Fibroblast of mammary gland (primary cell): ENCODE results near the gene RNU5D-1.

Experiments
- DNase-seq: peaks from one replicate; pipeline ENCODE4 v3.0.0-alpha.2; 2010; ENCODE audit warnings: low read depth
- H3K4me3 ChIP-seq: 2 replicates; pipeline ENCODE4 v1.5.1; 2011; ENCODE audit warnings: low read depth, mild to moderate bottlenecking, low read length, moderate library complexity; ENCODE audit not compliant: control insufficient read depth
- CTCF ChIP-seq: conservative IDR thresholded peaks from 2 replicates; pipeline ENCODE4 v1.5.1; 2011; ENCODE audit warnings: low read depth, low read length, inconsistent platforms; ENCODE audit not compliant: control insufficient read depth, insufficient read depth

Gene RNU5D-1

DNA sequence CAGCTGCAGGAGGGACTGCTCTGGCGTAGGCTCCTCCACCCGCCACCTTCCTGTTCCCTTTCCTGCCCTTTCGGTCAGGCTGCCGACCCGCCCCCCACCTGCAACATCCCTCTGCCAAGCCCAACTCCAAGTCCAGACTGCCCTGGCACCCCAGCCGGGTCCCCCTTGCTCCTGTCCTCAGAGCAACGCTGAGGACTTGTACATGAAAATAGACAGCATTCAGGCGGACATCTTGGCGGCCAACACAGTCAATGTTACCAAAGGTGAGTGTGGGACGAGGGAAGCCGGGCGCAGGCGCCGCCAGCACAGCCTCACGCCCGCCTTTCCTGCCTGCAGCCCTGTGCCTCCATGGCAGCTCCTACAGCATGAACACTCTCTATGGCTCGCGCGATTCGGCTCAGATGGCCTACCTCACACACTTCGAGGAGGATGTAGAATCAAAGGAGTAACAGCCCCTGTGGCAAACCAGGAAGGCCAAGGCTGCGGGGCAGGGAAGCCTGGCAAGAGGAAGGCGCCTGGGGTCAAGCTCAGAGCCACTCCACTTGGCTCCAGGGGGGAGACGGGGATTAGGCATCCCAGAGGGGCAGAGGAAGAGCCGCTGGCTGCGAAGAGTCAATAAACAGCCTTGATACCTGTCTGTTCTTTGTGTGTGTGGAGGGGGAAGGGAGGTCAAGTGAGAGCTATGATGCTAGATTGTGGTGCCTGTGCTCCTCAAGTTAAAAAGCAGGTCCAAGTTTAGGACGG is 5.8 kb downstream of the RNU5D-1 start:
- no peak for DNase-seq
- no peak overlapping the region for H3K4me3 ChIP-seq
- no peak for TF ChIP-seq CTCF

DNA sequence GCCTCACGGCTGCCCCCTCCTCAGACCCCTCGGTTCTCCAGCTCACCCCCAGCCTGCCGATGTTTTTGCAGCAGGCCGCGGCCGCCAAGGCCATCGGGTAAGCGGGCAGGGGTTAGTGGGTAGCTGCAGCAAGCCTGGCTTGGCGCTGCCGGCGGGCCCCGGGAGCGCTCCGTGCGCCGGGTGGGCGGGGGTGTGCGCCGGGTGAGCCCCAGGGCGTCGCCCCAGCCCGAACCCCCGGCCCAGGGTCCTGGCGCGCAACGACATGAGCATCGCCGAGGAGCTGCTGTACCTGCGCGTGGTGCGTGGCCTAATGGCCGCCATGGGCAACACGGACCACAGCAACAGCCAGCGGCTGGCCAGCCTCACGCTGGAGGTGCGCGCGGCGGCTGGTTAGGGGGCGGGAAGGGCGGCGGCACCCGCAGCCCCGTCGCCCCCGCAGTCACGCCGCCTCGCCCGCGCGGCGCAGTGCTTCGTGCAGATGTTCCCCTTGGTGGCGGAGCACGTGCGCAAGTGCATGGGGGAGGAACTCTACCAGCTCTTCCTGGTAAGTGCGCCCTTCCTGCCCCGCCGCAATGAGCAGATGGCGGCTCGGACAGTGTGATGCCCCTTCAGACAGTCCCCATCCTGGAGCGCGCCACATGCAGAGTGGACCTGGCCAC is 6.5 kb downstream of the RNU5D-1 start:
- no peak for TF ChIP-seq CTCF
- H3K4me3 ChIP-seq: no peak overlapping the region
- no peak for DNase-seq

DNA sequence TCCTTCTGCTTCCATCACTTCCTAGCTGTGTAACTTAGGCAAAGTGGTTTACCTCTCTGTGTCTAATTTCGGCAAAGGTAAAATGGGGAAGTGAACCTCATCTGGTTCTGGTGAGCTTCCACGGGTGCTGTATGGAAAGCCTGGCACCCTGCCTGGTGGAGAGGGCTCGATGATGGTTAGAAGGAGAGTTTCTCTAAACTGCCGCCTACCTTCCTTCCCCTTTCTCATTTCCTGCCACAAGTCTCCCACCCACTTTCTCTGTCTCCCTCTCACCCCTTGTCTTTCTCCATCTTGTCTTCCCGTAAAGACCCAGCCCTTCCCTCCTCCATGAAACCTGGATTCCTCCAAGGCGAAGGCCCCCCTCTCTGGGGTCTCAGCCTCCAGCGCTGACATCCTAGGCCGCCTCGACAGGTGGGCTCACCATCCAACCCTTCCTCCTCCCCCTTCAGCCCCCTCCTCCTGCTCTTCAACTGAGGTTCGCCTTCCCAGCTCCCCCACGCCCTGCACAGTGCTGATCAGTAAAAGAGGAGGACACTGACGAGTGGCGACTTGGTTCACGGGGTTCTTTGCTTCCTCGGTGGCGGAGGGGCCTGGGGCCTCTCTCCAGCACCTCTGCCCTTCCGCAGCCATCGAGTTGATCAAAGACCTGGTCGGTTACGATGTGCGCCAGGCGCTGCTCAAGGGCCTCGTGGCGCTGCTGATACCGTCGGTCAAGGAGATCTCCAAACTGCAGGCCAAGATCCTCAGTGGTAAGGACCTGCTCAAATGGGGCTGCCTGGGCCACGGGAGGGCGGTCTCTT is 7.3 kb downstream of the RNU5D-1 start:
- no peak for DNase-seq
- H3K4me3 ChIP-seq: no peak overlapping the region
- TF ChIP-seq CTCF: no peak

DNA sequence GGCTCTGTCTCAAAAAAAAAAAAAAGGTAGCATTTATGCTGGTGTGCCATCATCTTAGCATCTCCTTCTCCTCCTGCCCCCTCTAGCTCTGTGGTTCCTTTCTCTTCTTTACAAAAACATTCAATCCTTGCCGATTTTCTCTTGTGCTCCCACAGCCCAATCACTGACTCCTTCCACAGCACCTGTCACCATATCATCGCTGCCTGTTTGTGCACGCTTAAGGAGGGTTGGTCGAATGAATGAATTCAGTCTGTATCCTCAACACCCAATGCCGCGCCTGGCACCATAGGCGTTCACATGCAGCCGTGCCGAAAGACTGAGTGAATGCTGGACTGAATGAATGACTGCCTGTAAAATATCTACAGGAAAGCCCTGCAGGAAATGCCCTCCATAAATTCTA is 7.9 kb downstream of the RNU5D-1 start:
- DNase-seq: no peak
- no peak overlapping the region for H3K4me3 ChIP-seq
- TF ChIP-seq CTCF: no peak

GRCh38 chr1:44721485-44722361 is 9.2 kb downstream of the RNU5D-1 start:
- no peak for TF ChIP-seq CTCF
- peak; percentile 99 for DNase-seq
- H3K4me3 ChIP-seq: no peak overlapping the region

DNA sequence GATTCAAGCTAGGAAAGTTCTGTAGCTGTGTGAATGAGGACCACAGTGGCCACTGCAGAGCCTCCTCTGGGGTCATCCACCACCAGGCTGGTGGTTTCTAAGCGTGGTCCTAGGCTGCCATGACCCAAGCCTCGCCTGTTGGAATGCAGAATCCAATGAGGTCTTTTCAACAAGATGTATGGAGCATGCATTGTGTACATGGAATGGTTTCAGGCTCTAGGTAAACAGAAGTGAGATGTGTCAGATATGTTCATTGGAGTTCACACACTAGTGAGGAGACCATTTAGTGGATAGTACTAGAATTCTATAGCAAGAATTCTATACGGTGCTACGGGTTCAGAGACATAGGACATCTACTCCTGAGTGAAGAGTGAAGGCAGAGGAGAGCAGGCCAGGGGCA is 10.7 kb downstream of the RNU5D-1 start:
- no peak for DNase-seq
- H3K4me3 ChIP-seq: no peak overlapping the region
- TF ChIP-seq CTCF: no peak
